ENCODE results near the gene DNMT3L.

- no peak for TF ChIP-seq CTCF (IDR thresholded peaks at IDR 0.05; ENCODE audit: poor library complexity)
- no peak for TF ChIP-seq EZH2phosphoT487 (IDR thresholded peaks at IDR 0.05; ENCODE audit: low read depth, severe bottlenecking, unreplicated experiment)
Measured at GRCh38 chr21:44304011-44304616, 42.4 kb upstream of the DNMT3L start.
